Motor neuron (in vitro differentiated cells): ENCODE measurements around the gene RABAC1. TPM values are rescaled to one million over a fixed set of nuclear protein-coding genes. Genes with fewer than 3 reads are reported as not detected.
A peak's percentile ranks its signal among the peaks of the same experiment; 100 is the strongest.
"Not testable (repeated sequence)": the region's sequence is repeated elsewhere in the genome, so short reads cannot be mapped to it uniquely, and the experiment has no call there.

Source experiments
- ATAC-seq, 8 experiments: fragments of 200-7000 bp; cut with Tn5 transposase; replicated peaks in 6 of 8; 2 replicates each; pipeline ENCODE4 v1.8.0; 2021; ENCODE audit warnings: mild to moderate bottlenecking in 8 of 8, moderate library complexity in 8 of 8
- H3K27ac ChIP-seq, 2 donors: fragments of 250-450 bp; sonication (Bioruptor Pico); 2 replicates each; pipeline ENCODE4 v1.9.0; 2021; ENCODE audit warnings: antibody characterized with exemption in 2 of 2, mild to moderate bottlenecking in 2 of 2, moderate library complexity in 1 of 2
- H3K4me1 ChIP-seq, 2 donors: fragments of 250-450 bp; sonication (Bioruptor Pico); replicated peaks in 1 of 2; 2 replicates each; pipeline ENCODE4 v1.6.1; 2021; ENCODE audit warnings: antibody characterized with exemption in 2 of 2, mild to moderate bottlenecking in 2 of 2, moderate library complexity in 1 of 2
- H3K4me3 ChIP-seq, 5 donors: fragments of 250-450 bp; sonication (Bioruptor Pico); 2 replicates each; pipeline ENCODE4 v1.9.0; 2021; ENCODE audit warnings: antibody characterized with exemption in 5 of 5, mild to moderate bottlenecking in 5 of 5, moderate library complexity in 4 of 5
- WGBS, 10 experiments: fragments of 450-650 bp; shearing (Covaris generic); methylation state at CpG; one replicate each; pipeline ENCODE4 v1.0.0; 2022; 5-methylcytosine and 5-hydroxymethylcytosine counted together
- in situ Hi-C, 9 experiments: fragments of 400-800 bp; cut with MboI; loops; one replicate each; pipeline ENCODE4 v1.15.0; 2021; ENCODE audit warnings: low sequenced_read_pairs in 9 of 9, low pct_unique_long_range_greater_than_20kb in 2 of 9; ENCODE audit not compliant: unreplicated experiment in 9 of 9
- total RNA-seq, 8 experiments: library from RNA; unstranded; fragments of 300-600 nt; gene quantifications; 2 replicates each; pipeline versions ENCODE4 v1.2.3 to v1.2.4, GENCODE V29; 2022

Gene RABAC1
- total RNA-seq, 8 experiments from 2014 or later = 77.0 to 267 (median 181) TPM

DNA sequence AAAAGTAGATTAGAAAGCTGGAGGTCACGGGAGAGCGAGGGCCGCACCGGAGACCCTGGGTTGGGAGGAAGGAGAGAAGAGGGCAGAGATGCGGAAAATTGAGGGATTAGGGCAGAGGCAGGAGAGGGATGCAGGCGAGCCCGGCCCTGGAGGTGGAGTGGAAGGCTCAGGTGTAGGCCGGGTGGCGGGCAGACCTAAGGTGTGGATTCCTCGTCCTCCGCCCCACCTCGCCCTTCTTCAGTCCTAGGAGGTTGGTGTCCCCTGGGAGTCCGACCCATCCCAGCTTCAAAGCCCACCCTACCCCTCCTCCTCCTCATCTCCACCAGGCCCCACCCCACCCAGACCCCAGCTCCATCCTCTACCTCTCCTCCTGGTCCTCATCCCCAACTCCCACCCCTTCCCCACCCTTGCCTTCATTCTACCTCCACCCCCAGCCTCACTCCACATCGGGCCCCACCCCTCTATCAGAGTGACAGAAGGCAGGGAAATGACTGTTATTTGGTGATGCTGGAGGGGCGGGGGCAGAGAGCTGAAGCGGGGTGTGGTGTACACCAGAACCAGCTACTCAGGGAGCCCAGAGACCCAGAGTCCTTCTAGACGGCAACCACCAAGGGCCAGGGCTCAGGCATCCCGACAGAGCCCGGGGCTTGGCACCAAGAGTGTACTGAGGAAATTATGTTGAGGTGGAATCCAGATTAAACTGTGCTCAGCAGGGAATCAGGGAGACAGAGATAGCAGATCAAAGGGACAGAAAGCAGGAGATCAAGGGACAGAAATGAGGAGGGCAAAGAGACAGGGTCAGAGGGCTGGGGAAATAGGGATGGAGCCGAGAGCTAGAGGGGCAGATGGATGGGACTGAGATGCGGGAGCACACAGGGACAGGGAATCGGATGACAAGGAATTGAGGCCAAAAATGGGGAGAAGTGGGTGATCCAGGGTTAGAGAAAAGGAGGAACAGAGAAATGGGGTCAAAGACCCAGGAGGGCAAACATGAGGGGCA is 37.2 kb downstream of the RABAC1 start:
- no peak overlapping the region for H3K4me3 ChIP-seq
- H3K27ac ChIP-seq = no peak overlapping the region
- peaks cover 19 to 22% of the 10 kb centered on the region in 2 donors for H3K4me1 ChIP-seq
- whole genome bisulfite sequencing, 10 experiments = 0 to 62% (median 12%) methylated on average over 2 to 11 of the region's 22 CpGs
- in situ Hi-C loops = no loop called here
- peak in 1 of 8 experiments; percentile 25 for ATAC-seq

DNA sequence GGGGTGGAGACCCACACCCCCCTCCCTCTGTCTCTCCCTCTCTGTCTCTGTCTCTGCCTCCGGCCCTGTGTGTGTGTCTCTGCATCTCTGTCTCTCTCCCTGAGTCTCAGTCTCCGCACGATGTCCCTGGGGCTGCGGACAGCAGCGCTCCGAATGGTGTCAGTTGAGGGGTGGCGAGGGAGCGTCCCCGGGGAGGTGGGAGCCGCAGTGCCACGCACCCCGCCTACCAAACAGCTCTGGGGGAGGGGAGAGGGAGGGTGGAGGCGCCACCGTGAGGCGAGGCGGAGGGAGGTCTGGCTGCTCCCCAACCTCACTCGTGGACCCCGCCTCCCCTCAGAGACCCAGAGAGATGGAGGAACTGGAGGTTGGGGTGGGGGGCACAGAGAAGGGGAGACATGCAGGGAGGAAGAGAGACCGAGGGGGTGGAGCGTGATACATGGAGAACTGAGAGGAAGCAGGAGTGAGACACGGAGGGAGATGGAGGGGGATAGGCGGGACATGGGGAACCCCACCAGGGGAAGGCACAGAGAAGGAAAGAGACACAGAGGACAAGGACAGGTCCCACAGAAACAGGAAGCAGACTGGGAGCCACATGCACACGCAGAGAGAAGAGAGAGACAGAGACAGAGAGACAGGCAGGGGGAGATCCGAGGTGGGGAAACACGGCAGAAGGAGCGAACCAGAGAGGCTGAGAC is 38.1 kb downstream of the RABAC1 start:
- H3K27ac ChIP-seq = no peak overlapping the region
- in situ Hi-C loops = no loop called here
- no peak overlapping the region for H3K4me3 ChIP-seq
- peak in 4 of 8 experiments; percentile 2 to 42 (median 22) for ATAC-seq
- peaks cover 13 to 20% of the 10 kb centered on the region in 2 donors for H3K4me1 ChIP-seq
- WGBS, 10 experiments = 0 to 30% (median 4%) methylated on average over 1 to 4 of the region's 26 CpGs; no CpG with 5 or more reads in 2 of the 10 experiments

DNA sequence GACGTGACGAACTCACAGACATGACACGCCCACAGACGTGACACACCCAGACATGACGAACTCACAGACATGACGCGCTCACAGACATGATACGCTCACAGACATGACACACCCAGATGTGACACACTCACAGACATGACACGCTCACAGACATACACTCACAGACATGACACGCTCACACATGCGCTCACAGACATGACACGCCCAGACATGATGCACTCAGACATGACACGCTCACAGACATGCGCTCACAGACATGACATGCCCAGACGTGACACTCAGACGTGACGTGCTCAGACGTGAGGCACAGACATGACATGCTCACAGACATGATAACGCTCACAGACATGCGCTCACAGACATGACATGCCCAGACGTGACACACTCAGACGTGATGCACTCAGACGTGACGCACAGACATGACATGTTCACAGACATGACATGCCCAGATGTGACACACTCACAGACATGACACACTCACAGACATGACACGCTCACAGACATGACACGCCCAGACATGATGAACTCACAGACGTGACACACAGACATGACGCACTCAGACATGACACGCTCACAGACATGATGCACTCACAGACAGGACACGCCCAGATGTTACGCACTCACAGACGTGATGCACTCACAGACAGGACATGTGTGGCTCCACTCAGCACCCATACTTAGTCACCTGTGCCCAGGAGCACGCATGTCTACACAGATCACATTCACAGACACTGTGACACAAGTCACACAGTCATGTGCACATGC is 39.0 kb downstream of the RABAC1 start:
- Histone ChIP-seq H3K27ac (no peak overlapping the region), H3K4me1 (peaks cover 13 to 24% of the 10 kb centered on the region in 2 donors), H3K4me3 (no peak overlapping the region)
- WGBS, 10 experiments = 75 to 93% (median 83%) methylated on average over 2 to 15 of the region's 33 CpGs; no CpG with 5 or more reads in 4 of the 10 experiments
- ATAC-seq = peak in 3 of 8 experiments; percentile 2 to 33 (median 11)
- in situ Hi-C loops = no loop called here

DNA sequence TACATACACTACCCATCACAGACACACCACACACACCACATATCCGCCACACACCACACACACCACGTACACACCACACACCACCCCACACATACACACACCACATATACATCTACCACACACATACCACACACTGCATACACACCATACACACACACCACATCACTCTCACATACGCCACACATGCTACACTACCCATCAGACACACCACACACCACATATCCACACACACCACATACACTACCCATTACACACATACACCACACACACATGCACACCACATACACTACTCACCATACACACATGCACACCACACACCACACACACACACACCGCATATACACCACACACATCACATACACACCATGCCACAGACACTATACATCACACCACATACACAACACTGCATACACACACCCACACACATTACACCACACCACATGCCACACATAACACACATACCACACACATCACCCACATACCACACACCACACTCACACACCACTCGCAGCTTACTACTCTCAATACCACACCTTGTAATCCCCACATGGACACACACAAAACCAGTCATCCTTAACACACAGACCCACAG is 40.4 kb downstream of the RABAC1 start:
- ATAC-seq = no peak
- H3K4me1 ChIP-seq = peaks cover 13 to 26% of the 10 kb centered on the region in 2 donors
- no peak overlapping the region for H3K27ac ChIP-seq
- H3K4me3 ChIP-seq = no peak overlapping the region
- in situ Hi-C loops = no loop called here
- WGBS, 10 experiments = 50 to 100% (median 83%) methylated on average over 1 to 5 of the region's 5 CpGs; no CpG with 5 or more reads in 2 of the 10 experiments

DNA sequence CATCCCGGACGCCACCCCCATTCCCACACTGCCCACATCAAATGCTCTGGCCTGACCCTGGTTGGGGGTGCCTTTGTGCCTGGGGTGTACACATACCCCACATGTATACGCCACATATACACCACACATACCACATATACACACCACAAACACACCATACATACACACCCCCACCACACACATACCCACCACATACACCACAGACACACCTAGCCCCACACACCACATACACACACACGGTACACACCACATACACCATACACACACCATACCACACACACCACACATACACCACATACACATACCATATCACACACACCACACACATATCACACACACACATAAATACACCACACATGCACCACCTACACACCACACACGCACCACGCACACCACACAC is 41.0 kb downstream of the RABAC1 start:
- Histone ChIP-seq H3K4me1 (peaks cover 11 to 31% of the 10 kb centered on the region in 2 donors), H3K27ac (no peak overlapping the region), H3K4me3 (no peak overlapping the region)
- 60 to 100% (median 77%) methylated on average over 1 to 4 of the region's 6 CpGs; no CpG with 5 or more reads in 4 of the 10 experiments for WGBS, 10 experiments
- ATAC-seq = no peak
- in situ Hi-C loops = no loop called here

DNA sequence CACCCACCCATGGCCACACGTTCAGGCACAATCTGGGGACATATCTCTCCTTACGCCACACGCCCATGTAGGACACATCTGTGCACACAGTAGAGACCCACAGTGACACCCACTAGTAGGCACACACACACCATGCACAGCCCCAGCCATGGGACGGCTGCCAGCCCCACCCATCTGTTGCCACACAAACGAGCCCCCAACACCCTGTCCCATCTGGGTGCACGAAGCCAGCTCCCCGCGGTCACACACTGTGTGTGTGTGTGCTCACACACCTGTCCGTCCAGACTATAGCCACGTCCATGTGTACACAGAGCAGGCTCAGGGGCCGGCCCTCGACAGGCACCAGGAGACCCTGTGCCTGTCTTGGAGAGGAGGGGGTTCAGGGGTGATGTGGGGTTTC is 41.4 kb downstream of the RABAC1 start:
- in situ Hi-C loops = no loop called here

DNA sequence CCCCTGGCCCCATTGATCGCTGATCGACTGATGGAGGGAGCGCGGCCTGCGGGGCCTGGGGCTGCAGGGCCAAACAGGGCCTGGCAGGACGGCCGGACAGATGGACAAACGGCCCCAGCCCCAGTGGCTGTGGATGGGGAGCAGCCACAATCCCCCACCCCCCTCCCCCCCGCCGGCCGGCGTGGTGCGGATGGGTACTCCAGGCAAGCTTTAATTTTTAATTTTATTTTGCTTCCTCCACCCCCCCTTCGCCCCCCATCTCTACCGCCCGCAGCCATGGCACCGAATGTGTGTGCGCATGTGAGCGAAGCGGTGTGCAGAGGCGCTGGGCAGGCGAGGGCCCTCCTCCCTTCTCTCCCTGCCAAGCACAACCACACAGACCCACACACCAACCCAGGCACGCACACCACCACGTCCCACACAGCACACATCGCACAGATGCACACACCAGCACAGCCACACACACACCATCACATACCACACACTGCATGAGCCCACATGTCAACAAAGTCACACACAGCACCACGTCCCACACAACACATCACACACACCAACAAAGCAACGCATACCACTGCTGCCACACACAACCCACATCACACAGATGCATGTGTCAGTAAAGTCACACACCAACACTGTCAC is 43.2 kb downstream of the RABAC1 start:
- WGBS, 10 experiments = 17 to 83% (median 47%) methylated on average over 1 to 5 of the region's 27 CpGs; no CpG with 5 or more reads in 6 of the 10 experiments
- Histone ChIP-seq H3K4me1 (peaks cover 0 to 21% of the 10 kb centered on the region in 2 donors), H3K27ac (no peak overlapping the region), H3K4me3 (no peak overlapping the region)
- no peak for ATAC-seq
- in situ Hi-C loops = no loop called here

More for the DNA sequence above, 41.4 kb downstream of the RABAC1 start:
- 0 to 100% (median 60%) methylated on average over 1 to 3 of the region's 12 CpGs; no CpG with 5 or more reads in 7 of the 10 experiments for WGBS, 10 experiments
- ATAC-seq = peak in 5 of 8 experiments; percentile 5 to 17 (median 13)
- Histone ChIP-seq H3K4me3 (no peak overlapping the region), H3K27ac (no peak overlapping the region), H3K4me1 (peaks cover 7 to 30% of the 10 kb centered on the region in 2 donors)

DNA sequence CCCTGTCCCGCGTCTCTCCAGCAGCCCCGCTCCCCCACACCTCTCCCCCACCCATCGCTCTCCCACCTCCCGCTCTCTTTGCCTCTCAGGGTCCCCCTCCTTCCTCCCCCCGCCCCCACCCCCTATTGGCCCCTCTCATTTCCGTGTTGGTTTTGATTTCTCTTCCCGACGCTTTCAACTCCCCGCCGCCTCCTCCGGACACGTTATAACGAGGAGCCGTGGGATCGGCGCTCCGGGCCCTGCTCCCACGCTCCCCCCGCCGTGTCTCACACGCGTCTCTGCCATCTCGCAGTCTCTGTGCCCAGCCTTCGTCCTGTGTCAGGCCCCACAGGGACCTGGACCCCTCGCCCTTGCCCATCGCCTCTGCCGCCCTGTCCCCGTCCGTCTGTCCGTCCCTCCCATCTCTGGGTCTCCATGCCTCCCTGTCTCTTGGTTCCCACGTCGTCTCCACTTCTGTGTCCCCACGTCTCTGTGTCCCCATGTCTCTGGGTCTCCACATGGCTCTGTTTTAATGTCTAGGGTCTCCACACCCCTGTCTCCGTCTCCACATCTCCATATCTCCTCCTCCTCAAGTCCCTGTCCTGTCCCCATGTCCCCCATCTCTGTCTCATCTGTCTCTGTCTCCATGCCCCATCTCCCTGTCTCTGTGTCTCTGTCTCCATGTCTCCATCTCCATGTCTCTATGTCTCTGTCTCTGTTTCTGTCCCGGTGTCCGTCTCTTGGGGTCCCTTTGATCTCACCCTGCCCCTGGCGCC is 43.9 kb downstream of the RABAC1 start:
- in situ Hi-C loops = no loop called here
- Histone ChIP-seq H3K4me1 (peaks cover 0 to 21% of the 10 kb centered on the region in 2 donors), H3K27ac (no peak overlapping the region), H3K4me3 (no peak overlapping the region)
- ATAC-seq = no peak
- 0 to 20% (median 10%) methylated on average over 1 to 8 of the region's 38 CpGs; no CpG with 5 or more reads in 5 of the 10 experiments for WGBS, 10 experiments

DNA sequence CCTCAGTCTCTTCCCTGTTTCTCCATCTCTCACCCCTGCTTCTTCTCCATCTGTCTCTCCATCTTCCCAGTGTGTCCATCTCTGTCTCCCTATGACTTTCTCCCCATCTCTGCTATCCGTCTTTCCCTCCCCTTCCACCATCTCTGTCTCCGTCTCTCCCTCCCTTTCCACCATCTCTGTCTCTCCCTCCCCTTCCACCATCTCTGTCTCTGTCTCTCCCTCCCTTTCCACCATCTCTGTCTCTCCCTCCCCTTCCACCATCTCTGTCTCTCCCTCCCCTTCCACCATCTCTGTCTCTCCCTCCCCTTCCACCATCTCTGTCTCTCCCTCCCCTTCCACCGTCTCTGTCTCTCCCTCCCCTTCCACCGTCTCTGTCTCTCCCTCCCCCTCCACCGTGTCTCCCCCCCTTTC is 44.7 kb downstream of the RABAC1 start:
- H3K4me1 ChIP-seq = peaks cover 0 to 21% of the 10 kb centered on the region in 2 donors
- WGBS, 10 experiments = 0 to 14% (median 5%) methylated on average over 1 to 2 of the region's 5 CpGs; no CpG with 5 or more reads in 6 of the 10 experiments
- H3K4me3 ChIP-seq, ATAC-seq, in situ Hi-C loops, H3K27ac ChIP-seq: not testable (repeated sequence)

DNA sequence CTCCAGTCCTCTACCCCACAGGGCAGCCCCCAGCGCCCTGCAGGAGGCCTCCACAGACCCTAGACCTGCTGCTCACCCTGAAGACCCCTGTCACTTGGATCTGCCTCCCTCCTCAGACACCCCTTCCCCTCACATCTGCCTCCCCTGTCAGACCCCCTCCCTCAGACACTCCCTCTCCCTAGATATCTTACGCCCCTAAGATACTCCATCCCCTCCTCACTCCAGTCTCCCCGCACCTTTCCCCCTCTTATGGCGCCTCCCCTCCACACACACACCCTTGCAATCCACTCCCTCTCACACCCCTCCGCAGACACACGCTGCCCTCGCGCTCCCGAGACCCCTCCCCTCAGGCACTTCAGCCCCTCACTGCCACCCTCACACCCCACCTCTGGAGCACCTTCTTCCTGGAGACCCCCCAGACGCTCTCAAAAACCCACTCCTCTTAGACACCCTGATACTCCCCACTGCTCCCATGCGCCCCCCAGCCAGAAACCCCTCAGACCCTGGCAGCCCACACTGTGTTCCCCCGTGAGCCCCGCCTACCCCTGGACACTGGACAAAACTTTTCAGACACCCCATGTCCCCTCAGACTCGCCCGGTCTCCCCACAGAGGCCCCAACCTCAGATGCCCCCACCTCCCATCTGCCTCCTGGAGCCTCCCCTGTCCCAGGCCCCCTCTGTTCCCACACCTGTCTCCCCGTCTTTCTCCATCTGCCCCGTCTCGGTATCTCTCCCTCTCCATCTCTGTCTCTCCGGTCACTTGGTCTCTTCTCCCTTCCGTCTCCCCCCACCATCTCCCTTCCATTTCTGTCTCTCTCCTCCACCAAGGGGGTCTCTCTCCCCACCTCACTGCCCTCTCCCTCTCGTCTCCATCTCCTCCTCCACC is 45.3 kb downstream of the RABAC1 start:
- no peak overlapping the region for H3K27ac ChIP-seq
- ATAC-seq = peak in 6 of 8 experiments; percentile 3 to 37 (median 31)
- H3K4me3 ChIP-seq = no peak overlapping the region
- in situ Hi-C loops = no loop called here
- 0 to 32% (median 5%) methylated on average over 1 to 6 of the region's 21 CpGs; no CpG with 5 or more reads in 6 of the 10 experiments for WGBS, 10 experiments
- H3K4me1 ChIP-seq = peaks cover 0 to 21% of the 10 kb centered on the region in 2 donors
